Adrenal gland (tissue), 5 donors: Measurements from ENCODE around the gene ZNF205.

Experiments used
- POLR2A ChIP-seq, 2 donors: fragments of 450-650 bp; IDR thresholded peaks; one replicate each; pipeline ENCODE4 v1.6.1; 2017; ENCODE audit warnings: antibody characterized with exemption in 2 of 2, mild to moderate bottlenecking in 2 of 2, moderate library complexity in 1 of 2
- TF ChIP-seq, protein P1 (sequence below), 6 experiments: fragments of 450-650 bp in 4 of 6; fragments of 200-600 bp in 2 of 6; sonication (generic) in 1 of 6; IDR thresholded peaks; 1 replicate in 5 of 6; 2 replicates in 1 of 6; pipeline versions ENCODE4 v1.5.1 to v1.8.0; 2016 to 2021; ENCODE audit warnings: antibody characterized with exemption in 6 of 6, mild to moderate bottlenecking in 2 of 6, moderate library complexity in 1 of 6
- donor health status: DM: no; HTN: no; CAD: no.

DNA sequence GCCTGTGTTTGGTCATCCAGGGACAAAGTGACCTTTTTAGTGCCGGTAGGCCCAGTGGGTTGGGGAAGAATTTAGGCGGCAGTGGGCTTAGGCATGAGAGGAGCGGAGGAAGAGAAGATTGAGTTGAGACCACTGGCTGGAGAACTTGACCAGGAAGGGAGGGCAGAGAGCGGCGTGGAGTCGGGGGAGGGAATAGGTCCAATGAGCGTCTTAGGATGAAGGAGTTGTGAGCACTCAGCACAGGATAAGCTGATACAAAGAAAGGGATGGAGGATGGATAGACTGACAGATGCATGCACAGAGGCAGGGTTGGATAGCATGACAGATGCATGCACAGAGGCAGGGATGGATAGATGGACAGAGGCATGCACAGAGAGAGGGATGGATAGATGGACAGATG, 38.9 kb upstream of the ZNF205 start:
- TF ChIP-seq, protein P1, sequence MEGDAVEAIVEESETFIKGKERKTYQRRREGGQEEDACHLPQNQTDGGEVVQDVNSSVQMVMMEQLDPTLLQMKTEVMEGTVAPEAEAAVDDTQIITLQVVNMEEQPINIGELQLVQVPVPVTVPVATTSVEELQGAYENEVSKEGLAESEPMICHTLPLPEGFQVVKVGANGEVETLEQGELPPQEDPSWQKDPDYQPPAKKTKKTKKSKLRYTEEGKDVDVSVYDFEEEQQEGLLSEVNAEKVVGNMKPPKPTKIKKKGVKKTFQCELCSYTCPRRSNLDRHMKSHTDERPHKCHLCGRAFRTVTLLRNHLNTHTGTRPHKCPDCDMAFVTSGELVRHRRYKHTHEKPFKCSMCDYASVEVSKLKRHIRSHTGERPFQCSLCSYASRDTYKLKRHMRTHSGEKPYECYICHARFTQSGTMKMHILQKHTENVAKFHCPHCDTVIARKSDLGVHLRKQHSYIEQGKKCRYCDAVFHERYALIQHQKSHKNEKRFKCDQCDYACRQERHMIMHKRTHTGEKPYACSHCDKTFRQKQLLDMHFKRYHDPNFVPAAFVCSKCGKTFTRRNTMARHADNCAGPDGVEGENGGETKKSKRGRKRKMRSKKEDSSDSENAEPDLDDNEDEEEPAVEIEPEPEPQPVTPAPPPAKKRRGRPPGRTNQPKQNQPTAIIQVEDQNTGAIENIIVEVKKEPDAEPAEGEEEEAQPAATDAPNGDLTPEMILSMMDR (IDR thresholded peaks at IDR 0.05) = no peak
- TF ChIP-seq POLR2A (IDR thresholded peaks at IDR 0.05) = no peak
